Esophagus squamous epithelium (tissue), 4 donors: ENCODE results near the gene NCOA7.

Experiments used
- POLR2A ChIP-seq, 4 donors: fragments of 450-650 bp; IDR thresholded peaks; one replicate each; pipeline ENCODE4 v1.6.1; 2017; ENCODE audit warnings: antibody characterized with exemption in 4 of 4, mild to moderate bottlenecking in 4 of 4, moderate library complexity in 3 of 4
- TF ChIP-seq, protein P1 (sequence below), 6 experiments: fragments of 450-650 bp in 4 of 6; fragments of 200-600 bp in 2 of 6; sonication (generic) in 2 of 6; IDR thresholded peaks; one replicate each; pipeline ENCODE4 v1.5.1; 2016 to 2019; ENCODE audit warnings: antibody characterized with exemption in 6 of 6, mild to moderate bottlenecking in 4 of 6, moderate library complexity in 4 of 6

- TF ChIP-seq, protein P1, sequence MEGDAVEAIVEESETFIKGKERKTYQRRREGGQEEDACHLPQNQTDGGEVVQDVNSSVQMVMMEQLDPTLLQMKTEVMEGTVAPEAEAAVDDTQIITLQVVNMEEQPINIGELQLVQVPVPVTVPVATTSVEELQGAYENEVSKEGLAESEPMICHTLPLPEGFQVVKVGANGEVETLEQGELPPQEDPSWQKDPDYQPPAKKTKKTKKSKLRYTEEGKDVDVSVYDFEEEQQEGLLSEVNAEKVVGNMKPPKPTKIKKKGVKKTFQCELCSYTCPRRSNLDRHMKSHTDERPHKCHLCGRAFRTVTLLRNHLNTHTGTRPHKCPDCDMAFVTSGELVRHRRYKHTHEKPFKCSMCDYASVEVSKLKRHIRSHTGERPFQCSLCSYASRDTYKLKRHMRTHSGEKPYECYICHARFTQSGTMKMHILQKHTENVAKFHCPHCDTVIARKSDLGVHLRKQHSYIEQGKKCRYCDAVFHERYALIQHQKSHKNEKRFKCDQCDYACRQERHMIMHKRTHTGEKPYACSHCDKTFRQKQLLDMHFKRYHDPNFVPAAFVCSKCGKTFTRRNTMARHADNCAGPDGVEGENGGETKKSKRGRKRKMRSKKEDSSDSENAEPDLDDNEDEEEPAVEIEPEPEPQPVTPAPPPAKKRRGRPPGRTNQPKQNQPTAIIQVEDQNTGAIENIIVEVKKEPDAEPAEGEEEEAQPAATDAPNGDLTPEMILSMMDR (IDR thresholded peaks at IDR 0.05) = no peak
- TF ChIP-seq POLR2A (IDR thresholded peaks at IDR 0.05) = no peak
Observed at GRCh38 chr6:125764121-125764671, 26.6 kb upstream of the NCOA7 start.
